H1 (cell line): ENCODE results near the gene PCCA. TPM values are rescaled to one million over a fixed set of nuclear protein-coding genes. Genes with fewer than 3 reads are reported as not detected.

Experiments used
- CTCF ChIA-PET: fragments of 300-600 bp; sonication (Branson Sonifier 250); formaldehyde crosslinking; loops from one replicate; lab custom pipeline; 2021; ENCODE audit not compliant: partially characterized antibody; lab: Charles Lee
- POLR2A ChIA-PET: fragments of 300-600 bp; sonication (Branson Sonifier 250); formaldehyde crosslinking; loops from one replicate; lab custom pipeline; 2021; ENCODE audit warnings: inconsistent platforms; ENCODE audit not compliant: partially characterized antibody; lab: Charles Lee
- DNase-seq, 2 experiments: peaks; one replicate each; pipeline versions ENCODE4 v3.0.0 to v3.0.0-alpha.2; 2010 to 2022; ENCODE audit warnings: low spot score in 2 of 2, low read depth in 1 of 2, mixed read lengths in 1 of 2
- FAIRE-seq: peaks from 2 replicates; lab custom pipeline; 2011; peaks lifted over from hg19 to GRCh38; lab: Jason Lieb, UNC
- H2AFZ ChIP-seq: 2 replicates; pipeline ENCODE4 v1.8.1; 2012; ENCODE audit warnings: low read length, inconsistent platforms
- H2AK5ac ChIP-seq: 2 replicates; pipeline ENCODE4 v1.6.1; 2013; ENCODE audit warnings: low read depth, low read length
- H2BK120ac ChIP-seq: replicated peaks from 2 replicates; pipeline ENCODE3; 2013; ENCODE audit warnings: low read depth, low read length, inconsistent platforms
- H2BK12ac ChIP-seq: 2 replicates; pipeline ENCODE4 v1.6.1; 2013; ENCODE audit warnings: low read depth, low read length
- H2BK15ac ChIP-seq: 2 replicates; pipeline ENCODE4 v1.6.1; 2013; ENCODE audit warnings: low read length
- H2BK20ac ChIP-seq: 2 replicates; pipeline ENCODE4 v1.6.1; 2013; ENCODE audit warnings: low read length
- H2BK5ac ChIP-seq: 2 replicates; pipeline ENCODE4 v1.6.1; 2013; ENCODE audit warnings: low read depth, low read length
- H3K14ac ChIP-seq: 2 replicates; pipeline ENCODE4 v1.6.1; 2013; ENCODE audit warnings: inconsistent platforms; ENCODE audit not compliant: insufficient read length
- H3K18ac ChIP-seq: 2 replicates; pipeline ENCODE4 v1.6.1; 2013; ENCODE audit warnings: low read length; ENCODE audit errors: extremely low read depth
- H3K23ac ChIP-seq: 2 replicates; pipeline ENCODE4 v1.6.1; 2013; ENCODE audit warnings: inconsistent platforms; ENCODE audit not compliant: insufficient read length
- H3K23me2 ChIP-seq: 2 replicates; pipeline ENCODE4 v1.6.1; 2013; ENCODE audit warnings: low read depth, low read length
- H3K27ac ChIP-seq: 2 replicates; pipeline ENCODE4 v1.6.1; 2011; ENCODE audit warnings: low read depth, low read length, inconsistent platforms
- H3K27me3 ChIP-seq, 4 experiments: replicated peaks in 1 of 4; 1 replicate in 1 of 4; 2 replicates in 3 of 4; pipeline versions ENCODE4 v1.6.1 to v1.8.1; 2011 to 2013; ENCODE audit warnings: low read length in 3 of 4, mild to moderate bottlenecking in 3 of 4, inconsistent platforms in 2 of 4, mixed read lengths in 2 of 4, moderate library complexity in 1 of 4; ENCODE audit not compliant: control insufficient read depth in 3 of 4, insufficient read depth in 3 of 4; ENCODE audit errors: extremely low read depth in 1 of 4
- H3K36me3 ChIP-seq, 4 experiments: 2 replicates each; pipeline versions ENCODE4 v1.6.1 to v1.8.1; 2011 to 2013; ENCODE audit warnings: mild to moderate bottlenecking in 4 of 4, low read length in 3 of 4, moderate library complexity in 2 of 4, control low read depth in 1 of 4, inconsistent platforms in 1 of 4; ENCODE audit not compliant: insufficient read depth in 4 of 4, control insufficient read depth in 2 of 4
- H3K4ac ChIP-seq: replicated peaks from 2 replicates; pipeline ENCODE3; 2013; ENCODE audit warnings: low read length, low read depth, mixed read lengths, inconsistent platforms; ENCODE audit not compliant: insufficient read length
- H3K4me1 ChIP-seq, 4 experiments: replicated peaks in 1 of 4; 1 replicate in 1 of 4; 2 replicates in 3 of 4; pipeline versions ENCODE4 v1.6.1 to v1.8.1; 2011 to 2013; ENCODE audit warnings: low read length in 3 of 4, inconsistent platforms in 2 of 4, mixed read lengths in 1 of 4; ENCODE audit not compliant: insufficient read depth in 4 of 4, control insufficient read depth in 3 of 4
- H3K4me2 ChIP-seq, 2 experiments: 2 replicates each; pipeline versions ENCODE4 v1.6.1 to v1.8.1; 2011 to 2013; ENCODE audit warnings: low read depth in 2 of 2, low read length in 2 of 2, control low read depth in 1 of 2, inconsistent platforms in 1 of 2, mild to moderate bottlenecking in 1 of 2; ENCODE audit not compliant: insufficient read depth in 1 of 2
- H3K4me3 ChIP-seq, 4 experiments: fragments of 200-600, 300-600 bp in 1 of 4; sonication (generic), shearing (Covaris generic), sonication (Bioruptor Twin) in 1 of 4; 2 replicates each; pipeline versions ENCODE4 v1.5.1 to v1.8.1; 2011 to 2016; ENCODE audit warnings: low read length in 4 of 4, low read depth in 3 of 4, control low read depth in 2 of 4, inconsistent platforms in 2 of 4, mild to moderate bottlenecking in 2 of 4, mixed read lengths in 1 of 4, moderate library complexity in 1 of 4; ENCODE audit not compliant: insufficient read depth in 2 of 4; ENCODE audit errors: extremely low read depth in 1 of 4
- H3K56ac ChIP-seq: replicated peaks from 2 replicates; pipeline ENCODE3; 2013; ENCODE audit warnings: low read depth, mild to moderate bottlenecking, mixed read lengths, low read length, inconsistent platforms; ENCODE audit not compliant: insufficient read length
- H3K79me1 ChIP-seq: 2 replicates; pipeline ENCODE4 v1.6.1; 2013; ENCODE audit warnings: low read depth, low read length, control low read depth
- H3K79me2 ChIP-seq, 2 experiments: 2 replicates each; pipeline versions ENCODE4 v1.6.1 to v1.8.1; 2012 to 2013; ENCODE audit warnings: low read length in 2 of 2, mild to moderate bottlenecking in 2 of 2, inconsistent platforms in 1 of 2; ENCODE audit not compliant: insufficient read depth in 2 of 2, control insufficient read depth in 1 of 2
- H3K9ac ChIP-seq, 4 experiments: replicated peaks in 1 of 4; 1 replicate in 1 of 4; 2 replicates in 3 of 4; pipeline versions ENCODE4 v1.6.1 to v1.8.1; 2011 to 2013; ENCODE audit warnings: low read depth in 3 of 4, low read length in 3 of 4, control low read depth in 2 of 4, mild to moderate bottlenecking in 2 of 4, moderate library complexity in 2 of 4, inconsistent platforms in 1 of 4; ENCODE audit errors: extremely low read depth in 1 of 4
- H3K9me3 ChIP-seq, 2 experiments: 2 replicates each; pipeline versions ENCODE4 v1.6.1 to v1.8.1; 2012 to 2013; ENCODE audit warnings: mild to moderate bottlenecking in 2 of 2, moderate library complexity in 2 of 2, control low read depth in 1 of 2, inconsistent platforms in 1 of 2, low read depth in 1 of 2, low read length in 1 of 2, mixed read lengths in 1 of 2; ENCODE audit not compliant: insufficient read depth in 2 of 2
- H4K20me1 ChIP-seq, 2 experiments: replicated peaks in 1 of 2; 2 replicates each; pipeline versions ENCODE3 to v1.8.1; 2011 to 2013; ENCODE audit warnings: inconsistent platforms in 2 of 2, low read length in 2 of 2, mild to moderate bottlenecking in 1 of 2; ENCODE audit not compliant: insufficient read depth in 2 of 2, control insufficient read depth in 1 of 2
- H4K5ac ChIP-seq: 2 replicates; pipeline ENCODE4 v1.6.1; 2013; ENCODE audit warnings: low read length, low read depth, mixed read lengths, inconsistent platforms; ENCODE audit not compliant: insufficient read length
- H4K8ac ChIP-seq: 2 replicates; pipeline ENCODE4 v1.8.0; 2013; ENCODE audit warnings: mild to moderate bottlenecking, moderate library complexity, low read length, inconsistent platforms; ENCODE audit not compliant: insufficient read depth; ENCODE audit errors: extremely low read depth
- H4K91ac ChIP-seq: replicated peaks from 2 replicates; pipeline ENCODE3; 2013; ENCODE audit warnings: low read length, mixed read lengths, inconsistent platforms; ENCODE audit not compliant: insufficient read length
- BCL11A ChIP-seq, 2 experiments: IDR thresholded peaks; one replicate each; pipeline ENCODE4 v1.6.1; 2011; ENCODE audit warnings: low read depth in 2 of 2, low read length in 2 of 2, mild to moderate bottlenecking in 2 of 2
- BRCA1 ChIP-seq: IDR thresholded peaks from 2 replicates; pipeline ENCODE4 v1.6.1; 2012; ENCODE audit warnings: low read depth, low read length, improper control_type of control experiment
- CBX5 ChIP-seq: fragments of 300-800, 300-1000 bp; sonication (generic); IDR thresholded peaks from 2 replicates; pipeline ENCODE4 v1.7.1; 2016; ENCODE audit warnings: antibody characterized with exemption, low read length, low read depth
- RBBP5 ChIP-seq: IDR thresholded peaks from 2 replicates; pipeline ENCODE4 v1.7.1; 2012; ENCODE audit warnings: low read depth, mild to moderate bottlenecking, inconsistent platforms, low read length, moderate library complexity, borderline replicate concordance
- RFX5 ChIP-seq: IDR thresholded peaks from 2 replicates; pipeline ENCODE4 v1.6.1; 2011; ENCODE audit warnings: low read depth, low read length, improper control_type of control experiment, borderline replicate concordance
- SP4 ChIP-seq: IDR thresholded peaks from 2 replicates; pipeline ENCODE4 v1.6.1; 2012; ENCODE audit warnings: low read length, inconsistent platforms
- WGBS, 2 experiments: shearing (Covaris generic) in 1 of 2; methylation state at CpG; one replicate each; pipeline versions ENCODE4 v1.1.6 to v1.1.7; 2013 to 2015; ENCODE audit warnings: low lambda C conversion rate in 2 of 2, mixed read lengths in 2 of 2, inconsistent platforms in 1 of 2, low coverage in 1 of 2, missing lambda C conversion rate in 1 of 2; ENCODE audit not compliant: insufficient replicate concordance in 2 of 2, insufficient coverage in 1 of 2, insufficient read length in 1 of 2; ENCODE audit errors: extremely low coverage in 1 of 2, missing lambda C conversion rate in 1 of 2; 5-methylcytosine and 5-hydroxymethylcytosine counted together
- polyA plus RNA-seq, 7 experiments: library from polyadenylated mRNA; depleted of rRNA in 3 of 7; stranded (reverse) in 5 of 7; unstranded in 2 of 7; fragments of >200 nt in 5 of 7; fragments of 200-250 nt in 2 of 7; gene quantifications; 1 replicate in 5 of 7; 2 replicates in 1 of 7; 4 replicates in 1 of 7; pipeline versions ENCODE4 v1.2.1 to v1.2.3, GENCODE V29; 2011 to 2013; ENCODE audit warnings: missing spikeins in 2 of 7, mixed read lengths in 2 of 7
- total RNA-seq: library from RNA; stranded (reverse); fragmentation: NEBNext Ultra II Directional; extraction: Animal tissue kit (Norgen Biotek cat#: 25700); gene quantifications from 2 replicates; pipeline ENCODE4 v1.2.1, GENCODE V29; 2021

PCCA gene
- total and polyA plus RNA-seq, 2 of the 8 experiments (the other 6 are each of a cell fraction or from before 2014, with no cell fraction given) = 18.4 to 49.8 TPM

DNA sequence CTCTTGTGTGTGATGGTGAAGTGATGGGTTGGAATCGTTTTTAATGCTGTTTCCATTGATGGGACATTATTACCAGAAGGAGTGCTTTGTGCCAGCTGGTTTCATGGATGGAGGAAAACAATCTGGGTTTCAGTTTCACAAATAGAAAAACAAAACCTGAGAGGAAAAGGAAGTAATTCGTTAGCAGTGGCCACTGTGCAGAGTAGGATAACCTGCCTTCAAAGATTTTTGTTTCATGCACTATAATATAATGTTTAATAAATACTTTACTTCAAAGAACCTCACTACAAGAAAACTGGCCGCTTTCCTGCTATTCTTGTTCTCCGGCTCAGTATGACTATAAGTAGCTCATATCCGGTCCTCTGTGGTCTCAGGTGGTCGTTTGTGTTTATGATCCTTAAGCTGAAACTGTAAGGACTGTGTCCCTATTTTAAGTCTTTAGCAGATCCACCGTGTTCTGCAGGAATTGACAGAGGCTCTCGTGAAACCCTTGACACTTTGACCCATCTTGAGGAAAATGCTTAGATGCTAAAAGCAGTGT is 395.0 kb downstream of the PCCA start:
- Histone ChIP-seq H3K18ac (no peak overlapping the region), H4K8ac (no peak overlapping the region), H3K4me1 (peaks cover 0 to 7% (median 3%) of the 10 kb centered on the region in 4 experiments; a peak in 2 of 7 replicates), H3K79me1 (no peaks in the 10 kb centered on the region), H3K4ac (no peak overlapping the region), H3K23me2 (no peaks in the 10 kb centered on the region), H4K20me1 (no peaks in the 10 kb centered on the region), H2BK20ac (no peak overlapping the region), H2BK120ac (no peak overlapping the region), H3K4me3 (no peak overlapping the region), H3K36me3 (no peaks in the 10 kb centered on the region), H3K14ac (no peak overlapping the region), H2BK12ac (no peak overlapping the region), H2BK15ac (no peak overlapping the region), H3K9me3 (no peaks in the 10 kb centered on the region), H4K5ac (no peak overlapping the region), H3K27me3 (no peaks in the 10 kb centered on the region), H2BK5ac (no peak overlapping the region), H3K56ac (no peak overlapping the region), H3K79me2 (no peaks in the 10 kb centered on the region), H3K27ac (no peak overlapping the region), H4K91ac (no peak overlapping the region), H3K4me2 (no peak overlapping the region), H3K9ac (no peak overlapping the region), H3K23ac (no peak overlapping the region), H2AK5ac (no peak overlapping the region), H2AFZ (no peak overlapping the region)
- 94% methylated on average over 8 of the region's 8 CpGs; no CpG with 5 or more reads in 1 of the 2 experiments for WGBS, 2 experiments
- no peak for TF ChIP-seq SP4
- no peak for TF ChIP-seq RBBP5
- no peak for TF ChIP-seq RFX5
- no peak for TF ChIP-seq BCL11A (IDR thresholded peaks at IDR 0.05; ENCODE audit: low read depth in 2 of 2, low read length in 2 of 2)
- TF ChIP-seq CBX5 = no peak
- no peak for TF ChIP-seq BRCA1
- FAIRE-seq (no peak), DNase-seq (no peak)
- CTCF ChIA-PET = interaction anchor here (1.1 to 1.3 kb wide), 2 partner anchors 89 to 584 kb away, joined by 3 to 4 read pairs; no protein-coding TSS in a partner anchor
- POLR2A ChIA-PET = interaction anchor here (1.0 to 1.5 kb wide), 2 partner anchors 10 to 11 kb away, joined by 3 to 4 read pairs; no protein-coding TSS in a partner anchor
